Measurements from ENCODE around the gene TLX2. TPM values are rescaled to one million over a fixed set of nuclear protein-coding genes. Genes with fewer than 3 reads are reported as not detected.
A peak's percentile ranks its signal among the peaks of the same experiment; 100 is the strongest.

Gene TLX2
- total and polyA plus RNA-seq, 7 donors = not detected

GRCh38 chr2:74542978-74543377 is 28.7 kb downstream of the TLX2 start:
- H3K27me3 ChIP-seq (ENCODE audit: insufficient read depth in 3 of 3, low read length in 2 of 3) = no peaks in the 10 kb centered on the region
- no peaks in the 10 kb centered on the region for H3K4me1 ChIP-seq
- H3K27ac ChIP-seq = no peak overlapping the region
- H3K9me3 ChIP-seq = no peaks in the 10 kb centered on the region
- ATAC-seq (no peak), DNase-seq (no peak)
- H3K4me3 ChIP-seq = no peak overlapping the region
- WGBS, 3 donors = 74 to 88% (median 79%) methylated on average over 1 of the region's 1 CpG
- no peaks in the 10 kb centered on the region for H3K36me3 ChIP-seq (ENCODE audit: insufficient read depth in 1 of 2, low read depth in 1 of 2)
- TF ChIP-seq CTCF (IDR thresholded peaks at IDR 0.05) = no peak
- intact Hi-C loops (cut with DNase I) = no loop called here

GRCh38 chr2:74544634-74545033 is 30.4 kb downstream of the TLX2 start:
- Histone ChIP-seq H3K9me3 (no peaks in the 10 kb centered on the region), H3K27me3 (ENCODE audit: insufficient read depth in 3 of 3, low read length in 2 of 3) (peaks cover 0 to 16% (median 4%) of the 10 kb centered on the region in 3 donors), H3K4me1 (peaks cover 6% of the 10 kb centered on the region), H3K27ac (no peak overlapping the region), H3K36me3 (ENCODE audit: insufficient read depth in 1 of 2, low read depth in 1 of 2) (no peaks in the 10 kb centered on the region), H3K4me3 (no peak overlapping the region)
- ATAC-seq = no peak
- 90 to 92% (median 91%) methylated on average over 3 of the region's 3 CpGs for WGBS, 3 donors
- DNase-seq = no peak
- intact Hi-C loops (cut with DNase I) = no loop called here
- no peak for TF ChIP-seq CTCF (IDR thresholded peaks at IDR 0.05)

- intact Hi-C loops (cut with DNase I) = no loop called here
- no peak overlapping the region for H3K4me3 ChIP-seq
- H3K9me3 ChIP-seq = no peaks in the 10 kb centered on the region
- no peak for TF ChIP-seq CTCF (IDR thresholded peaks at IDR 0.05)
- H3K36me3 ChIP-seq (ENCODE audit: insufficient read depth in 1 of 2, low read depth in 1 of 2) = no peaks in the 10 kb centered on the region
- WGBS, 3 donors = 89 to 94% (median 90%) methylated on average over 3 of the region's 3 CpGs
- H3K27ac ChIP-seq = no peak overlapping the region
- DNase-seq (no peak), ATAC-seq (no peak)
- peaks cover 6% of the 10 kb centered on the region for H3K4me1 ChIP-seq
- peaks cover 0 to 25% (median 4%) of the 10 kb centered on the region in 3 donors for H3K27me3 ChIP-seq (ENCODE audit: insufficient read depth in 3 of 3, low read length in 2 of 3)
Measured at GRCh38 chr2:74546004-74546403, 31.8 kb downstream of the TLX2 start.

GRCh38 chr2:74548285-74548899 is 34.1 kb downstream of the TLX2 start:
- H3K27me3 ChIP-seq (ENCODE audit: insufficient read depth in 3 of 3, low read length in 2 of 3) = peaks cover 0 to 38% (median 7%) of the 10 kb centered on the region in 3 donors
- peaks cover 6% of the 10 kb centered on the region for H3K4me1 ChIP-seq
- peak overlapping the region; percentile 60 for H3K27ac ChIP-seq
- DNase-seq = no peak
- peak overlapping the region; percentile 68 for H3K4me3 ChIP-seq
- no peaks in the 10 kb centered on the region for H3K9me3 ChIP-seq
- intact Hi-C loops (cut with DNase I) = no loop called here
- peak in 1 of 4 donors; percentile 24 for ATAC-seq
- no peaks in the 10 kb centered on the region for H3K36me3 ChIP-seq (ENCODE audit: insufficient read depth in 1 of 2, low read depth in 1 of 2)
- no peak for TF ChIP-seq CTCF (IDR thresholded peaks at IDR 0.05)
- WGBS, 3 donors = 8 to 10% (median 8%) methylated on average over 25 to 26 of the region's 26 CpGs

All from psoas muscle (tissue), 8 donors.